HL-60 (cell line): ENCODE measurements around the gene CEP164.

Experiments
- DNase-seq, 2 experiments: peaks; one replicate each; pipeline ENCODE4 v3.0.0-alpha.2; 2010 to 2020; ENCODE audit warnings: low read depth in 1 of 2, low spot score in 1 of 2
- H3K27ac ChIP-seq: fragments of 250-450 bp; sonication (Bioruptor Pico); replicated peaks from 2 replicates; pipeline ENCODE4 v1.5.1; 2020; ENCODE audit warnings: mild to moderate bottlenecking, moderate library complexity
- H3K27me3 ChIP-seq: fragments of 250-450 bp; sonication (Bioruptor Pico); 2 replicates; pipeline ENCODE4 v1.5.1; 2021; ENCODE audit warnings: mild to moderate bottlenecking, moderate library complexity; ENCODE audit not compliant: insufficient read depth, poor library complexity, severe bottlenecking
- H3K4me3 ChIP-seq: replicated peaks from 2 replicates; pipeline ENCODE4 v1.5.1; 2011; ENCODE audit warnings: mild to moderate bottlenecking, control low read depth, low read length; ENCODE audit not compliant: insufficient read depth
- GABPA ChIP-seq: IDR thresholded peaks from 2 replicates; pipeline ENCODE4 v1.6.1; 2012; ENCODE audit warnings: low read depth
- POLR2AphosphoS5 ChIP-seq: IDR thresholded peaks from 2 replicates; pipeline ENCODE4 v1.6.1; 2012; ENCODE audit warnings: low read depth
- REST ChIP-seq: IDR thresholded peaks from 2 replicates; pipeline ENCODE4 v1.6.1; 2012; ENCODE audit warnings: low read depth; ENCODE audit not compliant: insufficient replicate concordance
- SPI1 ChIP-seq: IDR thresholded peaks from 2 replicates; pipeline ENCODE4 v1.6.1; 2012; ENCODE audit warnings: low read depth, mild to moderate bottlenecking, borderline replicate concordance
- TF ChIP-seq, protein P1 (sequence below): IDR thresholded peaks from one replicate; pipeline ENCODE4 v1.5.1; 2011; ENCODE audit warnings: low read length, control low read depth, inconsistent platforms; ENCODE audit not compliant: insufficient read depth

The CEP164 gene

DNA sequence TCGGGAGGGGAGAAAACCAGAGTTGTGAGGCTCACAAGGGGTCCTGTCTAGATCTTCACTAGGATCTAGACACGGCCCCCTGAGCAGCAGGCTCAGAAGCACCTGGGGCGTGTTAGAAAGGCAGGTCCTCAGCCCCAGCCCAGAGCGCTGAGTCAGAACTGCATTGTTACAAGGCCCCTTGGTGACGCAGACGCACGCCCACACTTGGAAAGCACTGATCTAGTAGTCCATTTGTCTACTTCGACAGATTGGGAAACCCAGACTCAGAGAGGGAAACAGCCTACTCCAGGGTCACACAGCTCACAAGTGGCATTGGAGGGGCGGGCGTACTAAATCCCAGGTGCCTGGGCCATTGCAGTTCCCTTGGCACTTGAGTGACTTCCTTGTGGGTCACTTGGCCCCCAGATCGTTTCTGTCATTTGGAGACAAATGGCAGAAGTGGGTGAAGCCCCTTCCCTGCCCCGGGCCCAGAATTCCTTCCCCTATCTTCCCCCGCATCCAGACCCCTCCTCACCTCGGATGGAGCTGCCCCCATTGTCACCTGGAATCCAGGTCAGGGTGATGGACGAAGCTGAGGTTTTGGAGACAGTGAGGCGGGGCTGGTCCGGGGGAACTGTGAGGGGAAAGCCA, 110.8 kb downstream of the CEP164 start:
- no peak overlapping the region for H3K27ac ChIP-seq
- no peak for DNase-seq
- TF ChIP-seq GABPA (no peak), REST (no peak), SPI1 (no peak), POLR2AphosphoS5 (no peak)
- TF ChIP-seq, protein P1, sequence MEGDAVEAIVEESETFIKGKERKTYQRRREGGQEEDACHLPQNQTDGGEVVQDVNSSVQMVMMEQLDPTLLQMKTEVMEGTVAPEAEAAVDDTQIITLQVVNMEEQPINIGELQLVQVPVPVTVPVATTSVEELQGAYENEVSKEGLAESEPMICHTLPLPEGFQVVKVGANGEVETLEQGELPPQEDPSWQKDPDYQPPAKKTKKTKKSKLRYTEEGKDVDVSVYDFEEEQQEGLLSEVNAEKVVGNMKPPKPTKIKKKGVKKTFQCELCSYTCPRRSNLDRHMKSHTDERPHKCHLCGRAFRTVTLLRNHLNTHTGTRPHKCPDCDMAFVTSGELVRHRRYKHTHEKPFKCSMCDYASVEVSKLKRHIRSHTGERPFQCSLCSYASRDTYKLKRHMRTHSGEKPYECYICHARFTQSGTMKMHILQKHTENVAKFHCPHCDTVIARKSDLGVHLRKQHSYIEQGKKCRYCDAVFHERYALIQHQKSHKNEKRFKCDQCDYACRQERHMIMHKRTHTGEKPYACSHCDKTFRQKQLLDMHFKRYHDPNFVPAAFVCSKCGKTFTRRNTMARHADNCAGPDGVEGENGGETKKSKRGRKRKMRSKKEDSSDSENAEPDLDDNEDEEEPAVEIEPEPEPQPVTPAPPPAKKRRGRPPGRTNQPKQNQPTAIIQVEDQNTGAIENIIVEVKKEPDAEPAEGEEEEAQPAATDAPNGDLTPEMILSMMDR, result no peak
- H3K27me3 ChIP-seq, result peaks cover 6% of the 10 kb centered on the region
- H3K4me3 ChIP-seq, result no peak overlapping the region

GRCh38 chr11:117439256-117439655, 111.6 kb downstream of the CEP164 start:
- no peak overlapping the region for H3K27ac ChIP-seq
- DNase-seq, result no peak
- no peak overlapping the region for H3K4me3 ChIP-seq
- H3K27me3 ChIP-seq, result peaks cover 14% of the 10 kb centered on the region
- TF ChIP-seq REST, result no peak
- TF ChIP-seq, protein P1, result no peak
- no peak for TF ChIP-seq SPI1
- TF ChIP-seq GABPA, result no peak
- no peak for TF ChIP-seq POLR2AphosphoS5

- Histone ChIP-seq H3K27me3 (peaks cover 23% of the 10 kb centered on the region), H3K27ac (no peak overlapping the region), H3K4me3 (no peak overlapping the region)
- no peak for DNase-seq
- TF ChIP-seq, protein P1, result no peak
- TF ChIP-seq SPI1 (no peak), REST (no peak), POLR2AphosphoS5 (no peak), GABPA (no peak)
These were observed 112.6 kb downstream of the CEP164 start for GRCh38 chr11:117440258-117440657.
